CD4-positive, CD25-positive, alpha-beta regulatory T cell (primary cell): ENCODE results near the gene PDS5B. TPM values are rescaled to one million over a fixed set of nuclear protein-coding genes. Genes with fewer than 3 reads are reported as not detected.

Experiments
- ATAC-seq, 2 donors: fragments of 150-1000 bp; cut with Tn5 transposase; one replicate each; pipeline ENCODE4 v1.10.0; 2021; ENCODE audit warnings: low read depth in 2 of 2, moderate number of reproducible peaks in 2 of 2, moderate library complexity in 1 of 2
- DNase-seq, 3 donors: peaks; one replicate each; pipeline versions ENCODE4 v3.0.0 to v3.0.0-alpha.2; 2012 to 2022; ENCODE audit warnings: mixed read lengths in 1 of 3
- H3K27ac ChIP-seq: one replicate; pipeline ENCODE4 v1.7.0; 2013; ENCODE audit warnings: mild to moderate bottlenecking, low read length; ENCODE audit not compliant: insufficient read depth, poor library complexity, severe bottlenecking
- H3K27me3 ChIP-seq: one replicate; pipeline ENCODE4 v1.7.0; 2013; ENCODE audit warnings: low read length; ENCODE audit not compliant: control insufficient read depth, insufficient read depth
- H3K36me3 ChIP-seq: one replicate; pipeline ENCODE4 v1.7.0; 2013; ENCODE audit warnings: mild to moderate bottlenecking, low read length, moderate library complexity; ENCODE audit not compliant: control insufficient read depth, insufficient read depth
- H3K4me1 ChIP-seq: 2 replicates; pipeline ENCODE4 v1.7.0; 2013; ENCODE audit warnings: mild to moderate bottlenecking, low read length; ENCODE audit not compliant: insufficient read depth, control insufficient read depth, poor library complexity, severe bottlenecking
- H3K4me3 ChIP-seq: one replicate; pipeline ENCODE4 v1.7.0; 2013; ENCODE audit warnings: low read depth, mild to moderate bottlenecking, low read length, moderate library complexity
- H3K9me3 ChIP-seq, 2 experiments: 1 replicate in 1 of 2; 2 replicates in 1 of 2; pipeline ENCODE4 v1.7.0; 2013; ENCODE audit warnings: low read length in 2 of 2, mild to moderate bottlenecking in 1 of 2, moderate library complexity in 1 of 2; ENCODE audit not compliant: control insufficient read depth in 2 of 2
- H3K27ac Mint-ChIP-seq, 3 donors: one replicate each; pipeline ENCODE4 v1.8.0; 2020 to 2022; ENCODE audit warnings: mild to moderate bottlenecking in 3 of 3, mixed read lengths in 3 of 3, moderate library complexity in 2 of 3
- H3K27me3 Mint-ChIP-seq: one replicate; pipeline ENCODE4 v1.8.0; 2022; ENCODE audit warnings: mild to moderate bottlenecking, mixed read lengths
- H3K36me3 Mint-ChIP-seq: one replicate; pipeline ENCODE4 v1.8.0; 2020; ENCODE audit warnings: mixed read lengths
- H3K4me1 Mint-ChIP-seq, 4 donors: one replicate each; pipeline ENCODE4 v1.8.0; 2020 to 2022; ENCODE audit warnings: mixed read lengths in 4 of 4, mild to moderate bottlenecking in 1 of 4
- H3K4me3 Mint-ChIP-seq, 4 donors: one replicate each; pipeline ENCODE4 v1.8.0; 2020 to 2022; ENCODE audit warnings: mild to moderate bottlenecking in 4 of 4, mixed read lengths in 4 of 4, moderate library complexity in 3 of 4
- H3K9me3 Mint-ChIP-seq, 7 donors: one replicate each; pipeline ENCODE4 v1.8.0; 2020 to 2022; ENCODE audit warnings: mixed read lengths in 7 of 7, mild to moderate bottlenecking in 3 of 7, moderate library complexity in 2 of 7
- polyA plus RNA-seq, 4 donors: library from polyadenylated mRNA; unstranded; fragments of 300-500 nt; fragmentation: Illumina TruSeq; gene quantifications; one replicate each; pipeline ENCODE4 v1.2.3, GENCODE V29; 2021
- total RNA-seq: library from RNA; stranded (reverse); gene quantifications from one replicate; pipeline ENCODE4 v1.2.3, GENCODE V29; 2022

PDS5B gene
- total and polyA plus RNA-seq, 5 donors from 2014 or later, result 28.6 to 51.4 (median 34.5) TPM

- peaks cover 4% of the 10 kb centered on the region for H3K36me3 Mint-ChIP-seq
- H3K4me1 Mint-ChIP-seq, result peaks cover 12 to 30% (median 24%) of the 10 kb centered on the region in 4 donors
- peak in 2 of 3 donors; percentile 10 to 79 for DNase-seq
- peaks cover 4% of the 10 kb centered on the region for H3K27me3 Mint-ChIP-seq
- H3K9me3 Mint-ChIP-seq, result peaks cover 0 to 3% (median 0%) of the 10 kb centered on the region in 7 donors
- H3K27ac Mint-ChIP-seq, result peak overlapping the region in 2 of 3 donors; percentile 82 to 89
- peaks cover 11% of the 10 kb centered on the region for H3K4me1 ChIP-seq
- no peak overlapping the region for H3K27ac ChIP-seq
- no peaks in the 10 kb centered on the region for H3K27me3 ChIP-seq
- H3K4me3 Mint-ChIP-seq, result peak overlapping the region in 3 of 4 donors; percentile 23 to 51 (median 45)
- ATAC-seq, result peak; percentile 67 to 75
- peak overlapping the region; percentile 55 for H3K4me3 ChIP-seq
- H3K9me3 ChIP-seq, result no peaks in the 10 kb centered on the region
- H3K36me3 ChIP-seq, result no peaks in the 10 kb centered on the region
Measured at GRCh38 chr13:32791545-32792172, 205.4 kb downstream of the PDS5B start.

- Mint-ChIP-seq H3K36me3 (no peaks in the 10 kb centered on the region), H3K4me3 (no peak overlapping the region), H3K4me1 (peaks cover 8 to 15% (median 12%) of the 10 kb centered on the region in 4 donors), H3K9me3 (peaks cover 0 to 5% (median 0%) of the 10 kb centered on the region in 7 donors), H3K27ac (no peak overlapping the region), H3K27me3 (peaks cover 17% of the 10 kb centered on the region)
- DNase-seq (no peak), ATAC-seq (no peak)
- Histone ChIP-seq H3K27ac (no peak overlapping the region), H3K4me1 (peaks cover 3% of the 10 kb centered on the region), H3K9me3 (no peaks in the 10 kb centered on the region), H3K4me3 (no peak overlapping the region), H3K27me3 (peaks cover 4% of the 10 kb centered on the region), H3K36me3 (no peaks in the 10 kb centered on the region)
Measured at GRCh38 chr13:32796754-32797153, 210.5 kb downstream of the PDS5B start.

GRCh38 chr13:32802159-32802558, 215.9 kb downstream of the PDS5B start:
- Mint-ChIP-seq H3K4me3 (no peak overlapping the region), H3K4me1 (no peaks in the 10 kb centered on the region), H3K9me3 (peaks cover 0 to 5% (median 2%) of the 10 kb centered on the region in 7 donors), H3K36me3 (no peaks in the 10 kb centered on the region), H3K27ac (no peak overlapping the region), H3K27me3 (peaks cover 16% of the 10 kb centered on the region)
- Histone ChIP-seq H3K36me3 (no peaks in the 10 kb centered on the region), H3K27me3 (peaks cover 5% of the 10 kb centered on the region), H3K4me1 (no peaks in the 10 kb centered on the region), H3K9me3 (no peaks in the 10 kb centered on the region), H3K27ac (no peak overlapping the region), H3K4me3 (no peak overlapping the region)
- no peak for ATAC-seq
- DNase-seq, result no peak

GRCh38 chr13:32804673-32805230, 218.5 kb downstream of the PDS5B start:
- H3K4me3 ChIP-seq, result no peak overlapping the region
- no peak for ATAC-seq
- peaks cover 11% of the 10 kb centered on the region for H3K27me3 ChIP-seq
- DNase-seq, result no peak
- peaks cover 0 to 6% (median 2%) of the 10 kb centered on the region in 7 donors for H3K9me3 Mint-ChIP-seq
- no peaks in the 10 kb centered on the region for H3K36me3 ChIP-seq
- no peaks in the 10 kb centered on the region for H3K4me1 Mint-ChIP-seq
- no peak overlapping the region for H3K27ac ChIP-seq
- H3K9me3 ChIP-seq, result peaks cover 0 to 4% of the 10 kb centered on the region in 2 experiments
- no peak overlapping the region for H3K4me3 Mint-ChIP-seq
- H3K4me1 ChIP-seq, result no peaks in the 10 kb centered on the region
- no peaks in the 10 kb centered on the region for H3K36me3 Mint-ChIP-seq
- no peak overlapping the region for H3K27ac Mint-ChIP-seq
- peaks cover 9% of the 10 kb centered on the region for H3K27me3 Mint-ChIP-seq

GRCh38 chr13:32811297-32811800, 225.1 kb downstream of the PDS5B start:
- peak; percentile 22 to 24 for ATAC-seq
- H3K36me3 ChIP-seq, result no peaks in the 10 kb centered on the region
- H3K27me3 Mint-ChIP-seq, result peaks cover 9% of the 10 kb centered on the region
- H3K36me3 Mint-ChIP-seq, result no peaks in the 10 kb centered on the region
- peaks cover 0 to 9% (median 6%) of the 10 kb centered on the region in 4 donors for H3K4me1 Mint-ChIP-seq
- peak in 1 of 3 donors; percentile 12 for DNase-seq
- no peak overlapping the region for H3K4me3 ChIP-seq
- no peak overlapping the region for H3K27ac ChIP-seq
- peaks cover 0 to 4% of the 10 kb centered on the region in 2 experiments for H3K9me3 ChIP-seq
- no peak overlapping the region for H3K4me3 Mint-ChIP-seq
- peak overlapping the region in 1 of 3 donors; percentile 48 for H3K27ac Mint-ChIP-seq
- no peaks in the 10 kb centered on the region for H3K4me1 ChIP-seq
- H3K9me3 Mint-ChIP-seq, result peaks cover 0 to 12% (median 5%) of the 10 kb centered on the region in 7 donors
- H3K27me3 ChIP-seq, result peaks cover 9% of the 10 kb centered on the region

GRCh38 chr13:32821149-32821688, 235.0 kb downstream of the PDS5B start:
- no peaks in the 10 kb centered on the region for H3K36me3 Mint-ChIP-seq
- Histone ChIP-seq H3K4me1 (no peaks in the 10 kb centered on the region), H3K36me3 (no peaks in the 10 kb centered on the region), H3K27me3 (peaks cover 4% of the 10 kb centered on the region), H3K4me3 (no peak overlapping the region), H3K27ac (no peak overlapping the region), H3K9me3 (no peaks in the 10 kb centered on the region)
- no peak overlapping the region for H3K4me3 Mint-ChIP-seq
- DNase-seq, result no peak
- H3K9me3 Mint-ChIP-seq, result peaks cover 0 to 2% (median 0%) of the 10 kb centered on the region in 7 donors
- H3K27me3 Mint-ChIP-seq, result peaks cover 8% of the 10 kb centered on the region
- no peak overlapping the region for H3K27ac Mint-ChIP-seq
- no peak for ATAC-seq
- H3K4me1 Mint-ChIP-seq, result no peaks in the 10 kb centered on the region

- H3K4me1 Mint-ChIP-seq, result no peaks in the 10 kb centered on the region
- ATAC-seq (no peak), DNase-seq (no peak)
- no peaks in the 10 kb centered on the region for H3K9me3 Mint-ChIP-seq
- H3K27ac ChIP-seq, result no peak overlapping the region
- H3K27me3 ChIP-seq, result peaks cover 4% of the 10 kb centered on the region
- no peaks in the 10 kb centered on the region for H3K9me3 ChIP-seq
- no peak overlapping the region for H3K4me3 Mint-ChIP-seq
- no peaks in the 10 kb centered on the region for H3K4me1 ChIP-seq
- no peak overlapping the region for H3K27ac Mint-ChIP-seq
- no peaks in the 10 kb centered on the region for H3K36me3 Mint-ChIP-seq
- H3K4me3 ChIP-seq, result no peak overlapping the region
- H3K36me3 ChIP-seq, result no peaks in the 10 kb centered on the region
- peaks cover 2% of the 10 kb centered on the region for H3K27me3 Mint-ChIP-seq
Measured at GRCh38 chr13:32822771-32823170, 236.5 kb downstream of the PDS5B start.
